ENCODE measurements around the gene EBI3.

DNA sequence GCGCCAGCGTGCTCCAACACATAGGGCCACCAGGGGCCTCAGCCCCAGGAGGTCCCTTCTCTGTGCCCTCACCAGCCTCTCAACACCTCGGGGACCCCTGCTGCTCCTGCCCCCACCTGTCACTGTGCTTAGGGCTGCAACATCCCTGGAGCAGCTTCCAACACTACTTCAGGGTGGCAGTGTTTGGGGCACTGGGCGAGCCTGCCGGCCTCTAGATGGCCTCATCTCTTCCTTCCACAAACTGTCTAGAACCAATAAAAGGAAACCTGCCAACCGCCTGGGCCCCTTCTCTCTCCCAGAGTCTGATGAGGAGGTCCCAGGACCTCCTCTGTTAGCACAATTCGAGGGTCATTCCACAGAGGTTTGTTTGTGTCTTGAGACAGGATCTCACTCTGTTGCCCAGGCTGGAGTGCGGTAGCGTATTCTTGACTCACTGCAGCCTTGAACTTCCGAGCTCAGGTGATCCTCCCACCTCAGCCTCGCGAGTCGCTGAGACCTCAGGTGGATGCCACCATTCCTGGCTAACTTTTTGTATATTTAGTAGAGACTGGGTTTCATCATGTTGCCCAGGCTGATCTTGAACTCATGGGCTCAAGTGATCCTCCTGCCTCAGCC, 39.6 kb downstream of the EBI3 start:
- TF ChIP-seq POLR2A (IDR thresholded peaks at IDR 0.05), result no peak
- TF ChIP-seq, protein P1, sequence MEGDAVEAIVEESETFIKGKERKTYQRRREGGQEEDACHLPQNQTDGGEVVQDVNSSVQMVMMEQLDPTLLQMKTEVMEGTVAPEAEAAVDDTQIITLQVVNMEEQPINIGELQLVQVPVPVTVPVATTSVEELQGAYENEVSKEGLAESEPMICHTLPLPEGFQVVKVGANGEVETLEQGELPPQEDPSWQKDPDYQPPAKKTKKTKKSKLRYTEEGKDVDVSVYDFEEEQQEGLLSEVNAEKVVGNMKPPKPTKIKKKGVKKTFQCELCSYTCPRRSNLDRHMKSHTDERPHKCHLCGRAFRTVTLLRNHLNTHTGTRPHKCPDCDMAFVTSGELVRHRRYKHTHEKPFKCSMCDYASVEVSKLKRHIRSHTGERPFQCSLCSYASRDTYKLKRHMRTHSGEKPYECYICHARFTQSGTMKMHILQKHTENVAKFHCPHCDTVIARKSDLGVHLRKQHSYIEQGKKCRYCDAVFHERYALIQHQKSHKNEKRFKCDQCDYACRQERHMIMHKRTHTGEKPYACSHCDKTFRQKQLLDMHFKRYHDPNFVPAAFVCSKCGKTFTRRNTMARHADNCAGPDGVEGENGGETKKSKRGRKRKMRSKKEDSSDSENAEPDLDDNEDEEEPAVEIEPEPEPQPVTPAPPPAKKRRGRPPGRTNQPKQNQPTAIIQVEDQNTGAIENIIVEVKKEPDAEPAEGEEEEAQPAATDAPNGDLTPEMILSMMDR (IDR thresholded peaks at IDR 0.05), result no peak

Measured in adrenal gland (tissue), 5 donors.